ENCODE results near the gene TTC21B.

TTC21B gene

DNA sequence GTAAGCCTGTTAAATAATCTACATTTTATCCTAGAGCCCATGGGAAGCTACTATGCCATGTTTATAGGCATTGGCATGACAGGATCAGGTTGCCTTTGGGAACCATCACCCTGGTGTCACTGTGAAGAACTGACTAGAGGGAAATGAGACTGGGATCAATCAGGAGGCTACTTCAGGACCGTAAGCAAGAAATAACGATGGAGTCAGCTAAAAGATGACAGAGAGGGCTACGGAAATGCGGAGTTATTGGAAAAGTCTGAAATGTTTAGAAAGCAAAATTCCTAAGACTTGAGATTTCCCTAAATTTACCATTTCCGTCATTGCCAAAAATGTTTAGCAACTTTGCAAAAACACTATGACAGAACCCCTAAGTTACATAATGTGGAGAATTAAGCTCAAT is 50.2 kb downstream of the TTC21B start:
- peaks cover 46% of the 10 kb centered on the region for H3K36me3 Mint-ChIP-seq
- peaks cover 8% of the 10 kb centered on the region for H3K4me1 Mint-ChIP-seq
- no peaks in the 10 kb centered on the region for H3K27me3 Mint-ChIP-seq
- H3K4me3 Mint-ChIP-seq, result no peak overlapping the region
- H3K27ac Mint-ChIP-seq, result no peak overlapping the region
- peaks cover 3% of the 10 kb centered on the region for H3K9me3 Mint-ChIP-seq
- no peak for ATAC-seq

GRCh38 chr2:165902934-165903333 is 50.6 kb downstream of the TTC21B start:
- Mint-ChIP-seq H3K36me3 (peaks cover 50% of the 10 kb centered on the region), H3K4me3 (no peak overlapping the region), H3K27ac (no peak overlapping the region), H3K9me3 (peaks cover 3% of the 10 kb centered on the region), H3K4me1 (peaks cover 13% of the 10 kb centered on the region), H3K27me3 (no peaks in the 10 kb centered on the region)
- no peak for ATAC-seq

DNA sequence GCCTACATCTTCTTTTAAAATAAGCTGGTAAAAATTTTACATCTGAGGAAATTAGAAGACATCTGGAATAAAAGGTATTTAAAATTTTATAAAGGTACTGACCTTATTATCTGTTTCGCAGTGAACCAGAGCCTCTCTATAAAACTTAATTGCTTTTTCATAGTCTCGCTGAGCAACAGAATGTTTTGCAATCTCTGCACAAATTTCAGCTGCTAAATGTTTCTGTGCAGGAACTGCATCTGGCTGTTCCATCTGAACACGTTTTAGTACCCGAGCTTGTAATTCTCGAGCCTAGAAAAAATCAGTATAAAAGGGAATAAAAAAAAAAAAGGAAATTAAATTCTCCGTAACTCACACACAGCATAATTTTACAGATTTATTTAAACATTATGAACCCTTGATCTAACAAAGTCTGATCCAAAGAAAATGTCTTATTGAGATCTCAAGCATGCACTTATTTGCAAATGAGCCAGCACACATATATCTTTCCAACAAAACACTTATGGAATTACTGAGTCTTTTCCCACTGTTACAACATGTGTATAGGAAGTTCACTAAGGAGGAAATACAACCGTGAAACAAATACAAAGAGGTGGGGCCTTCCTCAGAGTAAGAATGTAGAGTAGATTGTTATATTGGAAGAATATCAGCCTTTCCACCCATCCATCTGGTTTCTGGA is 51.8 kb downstream of the TTC21B start:
- Mint-ChIP-seq H3K27ac (no peak overlapping the region), H3K4me3 (no peak overlapping the region), H3K9me3 (peaks cover 3% of the 10 kb centered on the region), H3K27me3 (no peaks in the 10 kb centered on the region), H3K4me1 (peaks cover 23% of the 10 kb centered on the region), H3K36me3 (peaks cover 52% of the 10 kb centered on the region)
- ATAC-seq, result no peak

- H3K36me3 Mint-ChIP-seq, result peaks cover 47% of the 10 kb centered on the region
- no peak overlapping the region for H3K27ac Mint-ChIP-seq
- peaks cover 29% of the 10 kb centered on the region for H3K4me1 Mint-ChIP-seq
- H3K9me3 Mint-ChIP-seq, result no peaks in the 10 kb centered on the region
- H3K27me3 Mint-ChIP-seq, result no peaks in the 10 kb centered on the region
- no peak for ATAC-seq
- H3K4me3 Mint-ChIP-seq, result no peak overlapping the region
Measured at GRCh38 chr2:165899311-165899710, 54.3 kb downstream of the TTC21B start.

DNA sequence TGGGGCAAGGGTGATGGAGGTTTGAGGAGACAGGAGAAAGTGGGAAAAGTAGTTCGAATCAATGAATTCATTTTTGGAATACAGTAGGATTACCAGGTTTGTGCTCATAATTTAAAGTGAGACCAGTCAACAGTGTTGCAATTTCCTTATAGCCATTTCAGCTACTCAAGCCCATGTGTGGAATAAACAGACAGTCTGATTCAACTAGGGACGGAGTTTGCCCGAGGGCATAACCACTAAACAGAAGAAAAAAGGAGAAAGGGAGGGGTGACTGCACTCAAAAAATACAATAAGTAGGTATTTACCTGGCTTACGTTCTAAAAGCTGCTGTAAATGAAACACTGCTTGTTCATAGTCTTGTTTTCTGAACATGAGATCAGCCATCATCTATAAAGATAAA is 55.2 kb downstream of the TTC21B start:
- no peaks in the 10 kb centered on the region for H3K9me3 Mint-ChIP-seq
- no peak overlapping the region for H3K4me3 Mint-ChIP-seq
- peaks cover 55% of the 10 kb centered on the region for H3K36me3 Mint-ChIP-seq
- peaks cover 29% of the 10 kb centered on the region for H3K4me1 Mint-ChIP-seq
- peak overlapping the region; percentile 1 for H3K27ac Mint-ChIP-seq
- H3K27me3 Mint-ChIP-seq, result no peaks in the 10 kb centered on the region
- ATAC-seq, result no peak

DNA sequence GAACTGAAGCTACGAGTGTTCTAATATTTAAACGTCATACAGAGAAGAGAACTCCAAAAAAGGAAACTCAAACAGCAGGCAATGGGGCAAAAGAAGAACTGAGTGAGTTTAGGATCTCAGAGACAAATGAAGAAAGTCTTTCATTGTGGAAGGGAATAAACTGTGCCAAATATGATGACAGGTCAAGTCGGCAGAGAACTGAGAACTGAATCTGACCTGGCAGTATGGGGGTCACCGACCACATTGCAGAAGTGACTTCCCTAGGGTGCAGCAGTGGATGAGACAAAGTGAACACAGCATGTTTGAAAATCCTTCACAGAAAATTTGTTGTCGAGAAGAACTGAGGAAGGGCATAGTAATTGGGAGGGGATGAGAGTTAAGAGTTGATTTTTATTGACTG is 55.9 kb downstream of the TTC21B start:
- Mint-ChIP-seq H3K4me3 (no peak overlapping the region), H3K36me3 (peaks cover 50% of the 10 kb centered on the region), H3K9me3 (no peaks in the 10 kb centered on the region), H3K4me1 (peaks cover 22% of the 10 kb centered on the region), H3K27ac (peak overlapping the region; percentile 1), H3K27me3 (no peaks in the 10 kb centered on the region)
- peak; percentile 74 for ATAC-seq

DNA sequence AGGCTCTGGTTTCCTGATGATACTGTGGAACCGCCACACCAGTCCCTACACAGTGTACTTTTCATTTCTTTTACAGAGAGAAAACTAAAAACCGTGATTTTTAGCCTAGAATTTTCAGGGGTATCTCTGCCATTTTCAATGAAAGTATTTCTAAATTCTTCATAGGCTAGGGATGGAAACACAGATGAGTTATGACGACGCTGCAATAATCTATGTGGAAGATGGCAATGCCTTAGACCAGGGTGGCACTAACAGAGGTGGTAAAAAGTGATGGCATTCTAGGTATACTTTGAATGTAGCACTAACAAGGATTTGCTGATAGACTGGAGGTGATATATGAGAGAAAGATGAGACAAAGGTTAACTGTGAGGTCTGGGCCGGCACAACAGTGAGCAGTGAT is 56.5 kb downstream of the TTC21B start:
- Mint-ChIP-seq H3K9me3 (no peaks in the 10 kb centered on the region), H3K27me3 (no peaks in the 10 kb centered on the region), H3K4me3 (no peak overlapping the region), H3K36me3 (peaks cover 55% of the 10 kb centered on the region), H3K4me1 (peaks cover 22% of the 10 kb centered on the region), H3K27ac (no peak overlapping the region)
- no peak for ATAC-seq

DNA sequence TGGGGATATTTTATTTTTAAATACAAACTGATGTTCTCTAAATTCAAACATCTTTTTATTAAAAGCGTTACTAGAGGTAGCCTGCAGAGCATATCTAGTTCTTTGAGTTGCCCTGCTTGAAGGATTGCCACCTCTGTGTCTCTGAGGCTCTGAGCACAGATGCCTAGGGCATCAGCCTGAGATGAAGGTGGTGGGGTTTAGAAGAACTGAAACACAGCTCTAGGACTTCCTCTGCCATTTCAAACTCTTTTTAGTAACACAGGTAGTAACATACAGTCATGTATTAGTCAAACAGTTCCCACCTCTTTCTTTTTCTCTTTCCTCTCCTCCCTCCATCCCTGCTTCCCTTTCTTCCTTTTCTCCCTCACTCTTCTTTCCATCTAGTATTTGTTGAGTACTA is 57.6 kb downstream of the TTC21B start:
- H3K27me3 Mint-ChIP-seq, result no peaks in the 10 kb centered on the region
- peak overlapping the region; percentile 12 for H3K27ac Mint-ChIP-seq
- ATAC-seq, result peak; percentile 66
- H3K4me1 Mint-ChIP-seq, result peaks cover 22% of the 10 kb centered on the region
- H3K36me3 Mint-ChIP-seq, result peaks cover 55% of the 10 kb centered on the region
- H3K9me3 Mint-ChIP-seq, result no peaks in the 10 kb centered on the region
- no peak overlapping the region for H3K4me3 Mint-ChIP-seq

GRCh38 chr2:165893556-165893955 is 60.0 kb downstream of the TTC21B start:
- Mint-ChIP-seq H3K36me3 (peaks cover 58% of the 10 kb centered on the region), H3K9me3 (no peaks in the 10 kb centered on the region), H3K4me1 (peaks cover 22% of the 10 kb centered on the region), H3K4me3 (no peak overlapping the region), H3K27ac (no peak overlapping the region), H3K27me3 (no peaks in the 10 kb centered on the region)
- no peak for ATAC-seq

DNA sequence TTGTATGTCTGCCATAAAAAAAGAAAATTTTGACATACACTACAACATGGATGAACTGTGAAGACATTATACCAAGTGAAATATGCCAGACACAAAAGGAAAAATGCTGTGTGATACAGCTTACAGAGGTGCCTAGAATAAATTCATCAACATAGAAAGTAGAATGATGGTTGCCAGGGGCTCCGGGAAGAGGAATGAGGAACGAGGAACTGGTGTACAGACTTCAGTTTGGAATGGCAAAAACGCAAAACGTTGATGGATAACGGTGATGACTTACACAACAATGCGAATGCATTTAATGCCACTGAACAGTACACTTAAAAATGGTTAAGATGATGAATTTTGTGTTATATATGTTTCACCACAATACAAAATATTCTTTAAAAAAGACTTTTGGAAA is 61.0 kb downstream of the TTC21B start:
- H3K4me1 Mint-ChIP-seq, result peaks cover 12% of the 10 kb centered on the region
- no peaks in the 10 kb centered on the region for H3K9me3 Mint-ChIP-seq
- H3K27ac Mint-ChIP-seq, result no peak overlapping the region
- H3K36me3 Mint-ChIP-seq, result peaks cover 47% of the 10 kb centered on the region
- no peak for ATAC-seq
- no peaks in the 10 kb centered on the region for H3K27me3 Mint-ChIP-seq
- H3K4me3 Mint-ChIP-seq, result no peak overlapping the region

DNA sequence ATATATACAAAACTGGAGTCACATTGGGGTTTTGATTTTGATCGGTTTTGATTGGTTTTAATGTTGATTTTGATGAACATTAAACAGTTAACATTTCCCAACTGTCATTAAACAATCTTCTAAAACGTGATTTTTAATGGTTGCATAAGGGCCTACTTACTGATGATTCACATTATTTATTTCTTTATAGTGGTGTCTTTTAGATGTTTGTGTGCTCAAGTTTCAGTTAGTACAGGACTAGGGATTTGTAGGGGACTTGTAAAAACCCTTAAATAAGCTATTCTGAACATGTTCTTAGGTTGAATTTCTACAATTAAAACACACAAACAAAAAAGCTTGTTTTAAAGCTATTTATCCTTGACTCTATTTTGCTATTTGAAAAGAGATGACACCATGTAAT is 61.6 kb downstream of the TTC21B start:
- Mint-ChIP-seq H3K36me3 (peaks cover 47% of the 10 kb centered on the region), H3K27me3 (no peaks in the 10 kb centered on the region), H3K27ac (no peak overlapping the region), H3K4me1 (peaks cover 6% of the 10 kb centered on the region), H3K4me3 (no peak overlapping the region), H3K9me3 (no peaks in the 10 kb centered on the region)
- no peak for ATAC-seq

- Mint-ChIP-seq H3K36me3 (peaks cover 48% of the 10 kb centered on the region), H3K4me3 (no peak overlapping the region), H3K9me3 (no peaks in the 10 kb centered on the region), H3K27me3 (no peaks in the 10 kb centered on the region), H3K27ac (no peak overlapping the region), H3K4me1 (peaks cover 5% of the 10 kb centered on the region)
- ATAC-seq, result no peak
Measured at GRCh38 chr2:165891345-165891744, 62.2 kb downstream of the TTC21B start.

- Mint-ChIP-seq H3K27me3 (no peaks in the 10 kb centered on the region), H3K36me3 (peaks cover 50% of the 10 kb centered on the region)
- ATAC-seq, result no peak
Measured at GRCh38 chr2:165889798-165890197, 63.8 kb downstream of the TTC21B start.

GRCh38 chr2:165889158-165889557 is 64.4 kb downstream of the TTC21B start:
- H3K27ac Mint-ChIP-seq, result no peak overlapping the region
- H3K27me3 Mint-ChIP-seq, result no peaks in the 10 kb centered on the region
- H3K36me3 Mint-ChIP-seq, result peaks cover 53% of the 10 kb centered on the region
- no peak overlapping the region for H3K4me3 Mint-ChIP-seq
- ATAC-seq, result no peak
- H3K4me1 Mint-ChIP-seq, result no peaks in the 10 kb centered on the region
- no peaks in the 10 kb centered on the region for H3K9me3 Mint-ChIP-seq

More at GRCh38 chr2:165889798-165890197, 63.8 kb downstream of the TTC21B start:
- Mint-ChIP-seq H3K27ac (no peak overlapping the region), H3K4me3 (no peak overlapping the region), H3K4me1 (no peaks in the 10 kb centered on the region), H3K9me3 (no peaks in the 10 kb centered on the region)

DNA sequence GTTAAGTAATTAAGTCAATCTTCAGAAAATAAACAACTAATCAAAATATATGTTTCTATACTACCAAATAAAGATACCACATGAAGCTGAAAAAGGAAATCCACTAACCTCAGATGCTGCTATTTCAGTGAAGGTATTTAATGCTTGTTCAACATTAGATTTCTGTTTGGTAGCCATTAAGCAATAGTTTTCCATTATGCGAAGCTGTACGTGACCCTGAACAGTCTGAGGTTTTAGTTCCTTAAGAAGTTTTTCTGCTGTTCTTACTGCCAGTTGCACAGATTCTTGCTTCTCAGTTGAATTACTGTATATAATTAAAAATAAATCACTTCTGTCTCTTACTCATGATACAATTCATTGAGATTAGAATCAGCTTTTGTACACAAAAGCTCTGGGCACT is 65.4 kb downstream of the TTC21B start:
- no peaks in the 10 kb centered on the region for H3K27me3 Mint-ChIP-seq
- H3K4me1 Mint-ChIP-seq, result no peaks in the 10 kb centered on the region
- H3K36me3 Mint-ChIP-seq, result peaks cover 54% of the 10 kb centered on the region
- H3K9me3 Mint-ChIP-seq, result no peaks in the 10 kb centered on the region
- H3K4me3 Mint-ChIP-seq, result no peak overlapping the region
- ATAC-seq, result no peak
- no peak overlapping the region for H3K27ac Mint-ChIP-seq

DNA sequence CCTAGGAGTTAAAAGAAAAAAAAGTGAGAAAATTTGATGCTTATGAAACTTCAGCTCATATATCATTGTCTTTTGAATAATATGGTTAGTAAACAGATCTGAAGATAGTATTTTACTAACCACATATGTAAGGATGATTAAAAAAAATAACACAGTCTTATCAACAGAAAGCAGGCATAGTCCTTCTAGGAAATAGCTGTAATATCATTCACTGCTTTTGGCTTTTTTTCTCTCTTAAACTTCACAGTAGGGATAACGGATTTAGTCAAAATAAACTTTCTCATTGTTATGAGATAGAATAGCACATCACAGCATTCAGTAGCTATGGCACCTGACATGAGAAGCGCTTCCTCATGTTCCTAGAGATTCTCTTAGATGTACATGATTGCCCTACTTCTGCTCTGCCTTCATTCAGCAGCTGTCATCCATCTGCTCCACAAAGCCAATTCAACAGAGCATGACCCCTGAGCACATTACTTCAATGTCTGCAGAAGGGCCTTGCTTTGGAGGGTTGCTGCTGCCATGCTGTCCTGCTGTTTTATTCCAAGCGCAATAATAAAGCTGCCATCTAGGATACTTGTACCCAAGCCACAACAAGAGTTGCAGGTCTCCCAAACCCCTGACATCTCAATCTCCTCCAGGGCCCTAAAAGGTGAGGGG is 67.0 kb downstream of the TTC21B start:
- no peaks in the 10 kb centered on the region for H3K4me1 Mint-ChIP-seq
- peaks cover 49% of the 10 kb centered on the region for H3K36me3 Mint-ChIP-seq
- ATAC-seq, result no peak
- no peaks in the 10 kb centered on the region for H3K27me3 Mint-ChIP-seq
- no peak overlapping the region for H3K27ac Mint-ChIP-seq
- H3K9me3 Mint-ChIP-seq, result no peaks in the 10 kb centered on the region
- H3K4me3 Mint-ChIP-seq, result no peak overlapping the region

Measured in stimulated activated memory B cell treated with anti-CD40 and anti-IgM and Interleukin-4, amounts not matched to agents 10 μg/mL and 1 μg/mL and 100 μg/mL, for 72 hours (primary cell).